ENCODE data around the gene PCARE.
"Not testable (repeated sequence)": the region's sequence is repeated elsewhere in the genome, so short reads cannot be mapped to it uniquely, and the experiment has no call there.

The PCARE gene

GRCh38 chr2:29108225-29108624 is 33.9 kb upstream of the PCARE start:
- H3K4me1 ChIP-seq (ENCODE audit: control insufficient read depth, insufficient read depth, low read length): no peaks in the 10 kb centered on the region
- TF ChIP-seq SETDB1 (IDR thresholded peaks at IDR 0.05; ENCODE audit: insufficient read length, low read length) (peak; percentile 31), ZFP41 (tag by site-specific recombination; IDR thresholded peaks at IDR 0.05; ENCODE audit: borderline replicate concordance) (no peak)
- ChIA-PET POLR2A (no interaction called here), CTCF (interaction anchor here (1.2 to 1.6 kb wide), 2 partner anchors 8 to 9 kb away, joined by 3 to 5 read pairs; no protein-coding TSS in a partner anchor)
- no peak overlapping the region for H3K4me3 ChIP-seq (ENCODE audit: low read depth, low read length)
- H3K9me3 ChIP-seq (ENCODE audit: control insufficient read depth, insufficient read depth, low read depth, low read length): no peaks in the 10 kb centered on the region
- no peak overlapping the region for H3K27ac ChIP-seq (ENCODE audit: extremely low read depth, low read depth, low read length)
- no peaks in the 10 kb centered on the region for H3K36me3 ChIP-seq (ENCODE audit: control insufficient read depth in 2 of 2, insufficient read depth in 1 of 2, low read length in 2 of 2)

GRCh38 chr2:29107547-29107946 is 33.2 kb upstream of the PCARE start:
- CTCF ChIA-PET: interaction anchor here (1.2 to 1.6 kb wide), 2 partner anchors 8 to 9 kb away, joined by 3 to 5 read pairs; no protein-coding TSS in a partner anchor

GRCh38 chr2:29106980-29107388 is 32.7 kb upstream of the PCARE start:
- CTCF ChIA-PET: interaction anchor here (0.6 to 1.6 kb wide), 3 partner anchors 9 to 58 kb away, joined by 3 to 5 read pairs (median 3); no protein-coding TSS in a partner anchor

More at GRCh38 chr2:29107547-29107946, 33.2 kb upstream of the PCARE start:
- not testable (repeated sequence) for H3K4me3 ChIP-seq (ENCODE audit: low read depth, low read length); H3K27ac ChIP-seq (ENCODE audit: extremely low read depth, low read depth, low read length); H3K9me3 ChIP-seq (ENCODE audit: control insufficient read depth, insufficient read depth, low read depth, low read length); H3K36me3 ChIP-seq (ENCODE audit: control insufficient read depth in 2 of 2, insufficient read depth in 1 of 2, low read length in 2 of 2); H3K4me1 ChIP-seq (ENCODE audit: control insufficient read depth, insufficient read depth, low read length)
- POLR2A ChIA-PET: interaction anchor here (1.0 kb wide), 1 partner anchor 9 kb away, joined by 4 read pairs; no protein-coding TSS in a partner anchor
- TF ChIP-seq ZNF121 (tag by site-specific recombination; IDR thresholded peaks at IDR 0.05): peak; percentile 25; the same call in 1 of the 2 replicates

GRCh38 chr2:29106256-29106655 is 31.9 kb upstream of the PCARE start:
- ChIA-PET POLR2A (interaction anchor here (0.6 kb wide), 1 partner anchor 44 kb away, joined by 11 read pairs; no protein-coding TSS in a partner anchor), CTCF (no interaction called here)
- no peaks in the 10 kb centered on the region for H3K36me3 ChIP-seq (ENCODE audit: control insufficient read depth in 2 of 2, insufficient read depth in 1 of 2, low read length in 2 of 2)
- H3K4me1 ChIP-seq (ENCODE audit: control insufficient read depth, insufficient read depth, low read length): no peaks in the 10 kb centered on the region
- no peak overlapping the region for H3K4me3 ChIP-seq (ENCODE audit: low read depth, low read length)
- no peak overlapping the region for H3K27ac ChIP-seq (ENCODE audit: extremely low read depth, low read depth, low read length)
- H3K9me3 ChIP-seq (ENCODE audit: control insufficient read depth, insufficient read depth, low read depth, low read length): no peaks in the 10 kb centered on the region
- TF ChIP-seq ZNF169 (tag by site-specific recombination; IDR thresholded peaks at IDR 0.05) (no peak), ZNF211 (tag by site-specific recombination; IDR thresholded peaks at IDR 0.05; ENCODE audit: low read depth) (no peak), ZNF624 (tag by site-specific recombination; IDR thresholded peaks at IDR 0.05) (no peak), ZNF324 (tag by site-specific recombination; IDR thresholded peaks at IDR 0.05) (no peak), ZNF23 (tag by site-specific recombination; IDR thresholded peaks at IDR 0.05; ENCODE audit: borderline replicate concordance) (no peak)
- TF ChIP-seq, protein P1, sequence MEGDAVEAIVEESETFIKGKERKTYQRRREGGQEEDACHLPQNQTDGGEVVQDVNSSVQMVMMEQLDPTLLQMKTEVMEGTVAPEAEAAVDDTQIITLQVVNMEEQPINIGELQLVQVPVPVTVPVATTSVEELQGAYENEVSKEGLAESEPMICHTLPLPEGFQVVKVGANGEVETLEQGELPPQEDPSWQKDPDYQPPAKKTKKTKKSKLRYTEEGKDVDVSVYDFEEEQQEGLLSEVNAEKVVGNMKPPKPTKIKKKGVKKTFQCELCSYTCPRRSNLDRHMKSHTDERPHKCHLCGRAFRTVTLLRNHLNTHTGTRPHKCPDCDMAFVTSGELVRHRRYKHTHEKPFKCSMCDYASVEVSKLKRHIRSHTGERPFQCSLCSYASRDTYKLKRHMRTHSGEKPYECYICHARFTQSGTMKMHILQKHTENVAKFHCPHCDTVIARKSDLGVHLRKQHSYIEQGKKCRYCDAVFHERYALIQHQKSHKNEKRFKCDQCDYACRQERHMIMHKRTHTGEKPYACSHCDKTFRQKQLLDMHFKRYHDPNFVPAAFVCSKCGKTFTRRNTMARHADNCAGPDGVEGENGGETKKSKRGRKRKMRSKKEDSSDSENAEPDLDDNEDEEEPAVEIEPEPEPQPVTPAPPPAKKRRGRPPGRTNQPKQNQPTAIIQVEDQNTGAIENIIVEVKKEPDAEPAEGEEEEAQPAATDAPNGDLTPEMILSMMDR (tag by site-specific recombination; IDR thresholded peaks at IDR 0.05): no peak

More at GRCh38 chr2:29106980-29107388, 32.7 kb upstream of the PCARE start:
- Histone ChIP-seq H3K36me3 (ENCODE audit: control insufficient read depth in 2 of 2, insufficient read depth in 1 of 2, low read length in 2 of 2) (no peaks in the 10 kb centered on the region), H3K4me1 (ENCODE audit: control insufficient read depth, insufficient read depth, low read length) (no peaks in the 10 kb centered on the region), H3K4me3 (ENCODE audit: low read depth, low read length) (no peak overlapping the region), H3K27ac (ENCODE audit: extremely low read depth, low read depth, low read length) (no peak overlapping the region), H3K9me3 (ENCODE audit: control insufficient read depth, insufficient read depth, low read depth, low read length) (no peaks in the 10 kb centered on the region)
- TF ChIP-seq, protein P2, sequence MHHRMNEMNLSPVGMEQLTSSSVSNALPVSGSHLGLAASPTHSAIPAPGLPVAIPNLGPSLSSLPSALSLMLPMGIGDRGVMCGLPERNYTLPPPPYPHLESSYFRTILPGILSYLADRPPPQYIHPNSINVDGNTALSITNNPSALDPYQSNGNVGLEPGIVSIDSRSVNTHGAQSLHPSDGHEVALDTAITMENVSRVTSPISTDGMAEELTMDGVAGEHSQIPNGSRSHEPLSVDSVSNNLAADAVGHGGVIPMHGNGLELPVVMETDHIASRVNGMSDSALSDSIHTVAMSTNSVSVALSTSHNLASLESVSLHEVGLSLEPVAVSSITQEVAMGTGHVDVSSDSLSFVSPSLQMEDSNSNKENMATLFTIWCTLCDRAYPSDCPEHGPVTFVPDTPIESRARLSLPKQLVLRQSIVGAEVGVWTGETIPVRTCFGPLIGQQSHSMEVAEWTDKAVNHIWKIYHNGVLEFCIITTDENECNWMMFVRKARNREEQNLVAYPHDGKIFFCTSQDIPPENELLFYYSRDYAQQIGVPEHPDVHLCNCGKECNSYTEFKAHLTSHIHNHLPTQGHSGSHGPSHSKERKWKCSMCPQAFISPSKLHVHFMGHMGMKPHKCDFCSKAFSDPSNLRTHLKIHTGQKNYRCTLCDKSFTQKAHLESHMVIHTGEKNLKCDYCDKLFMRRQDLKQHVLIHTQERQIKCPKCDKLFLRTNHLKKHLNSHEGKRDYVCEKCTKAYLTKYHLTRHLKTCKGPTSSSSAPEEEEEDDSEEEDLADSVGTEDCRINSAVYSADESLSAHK (tag by site-specific recombination; IDR thresholded peaks at IDR 0.05): no peak
- TF ChIP-seq, protein P3, sequence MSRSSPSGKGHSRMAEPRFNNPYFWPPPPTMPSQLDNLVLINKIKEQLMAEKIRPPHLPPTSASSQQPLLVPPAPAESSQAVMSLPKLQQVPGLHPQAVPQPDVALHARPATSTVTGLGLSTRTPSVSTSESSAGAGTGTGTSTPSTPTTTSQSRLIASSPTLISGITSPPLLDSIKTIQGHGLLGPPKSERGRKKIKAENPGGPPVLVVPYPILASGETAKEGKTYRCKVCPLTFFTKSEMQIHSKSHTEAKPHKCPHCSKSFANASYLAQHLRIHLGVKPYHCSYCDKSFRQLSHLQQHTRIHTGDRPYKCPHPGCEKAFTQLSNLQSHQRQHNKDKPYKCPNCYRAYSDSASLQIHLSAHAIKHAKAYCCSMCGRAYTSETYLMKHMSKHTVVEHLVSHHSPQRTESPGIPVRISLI (tag by site-specific recombination; IDR thresholded peaks at IDR 0.05): peak; percentile 54
- peak; percentile 90 for TF ChIP-seq SP7 (tag by site-specific recombination; IDR thresholded peaks at IDR 0.05)
- POLR2A ChIA-PET: interaction anchor here (1.0 kb wide), 1 partner anchor 9 kb away, joined by 4 read pairs; no protein-coding TSS in a partner anchor

Measured in HEK293 (cell line).